ENCODE measurements around the gene CCDC91.
A peak's percentile ranks its signal among the peaks of the same experiment; 100 is the strongest.
"Not testable (repeated sequence)": the region's sequence is repeated elsewhere in the genome, so short reads cannot be mapped to it uniquely, and the experiment has no call there.

Gene CCDC91

DNA sequence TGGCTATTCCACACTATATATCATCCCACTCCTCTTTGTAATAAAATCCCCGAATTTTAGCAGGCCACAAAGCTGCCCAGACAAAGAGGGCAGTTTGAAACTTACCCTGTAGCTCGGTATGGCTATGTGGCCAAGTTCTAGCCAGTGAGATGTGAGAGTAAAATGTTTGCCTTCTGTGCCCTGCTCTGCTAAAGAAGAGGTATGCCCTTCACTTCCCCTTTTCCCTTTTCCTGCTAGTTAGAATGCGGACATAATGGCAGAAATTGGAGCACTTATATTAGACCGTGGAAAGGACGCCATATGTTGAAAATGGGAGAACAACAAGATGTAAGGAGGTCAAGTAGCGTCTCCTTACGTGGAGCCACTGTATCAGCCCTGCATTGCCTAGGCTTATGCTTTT lies 11.5 kb upstream of the CCDC91 start:
- DNase-seq (ENCODE audit: low read depth, low spot score): no peak
- no peak overlapping the region for H3K27ac ChIP-seq

DNA sequence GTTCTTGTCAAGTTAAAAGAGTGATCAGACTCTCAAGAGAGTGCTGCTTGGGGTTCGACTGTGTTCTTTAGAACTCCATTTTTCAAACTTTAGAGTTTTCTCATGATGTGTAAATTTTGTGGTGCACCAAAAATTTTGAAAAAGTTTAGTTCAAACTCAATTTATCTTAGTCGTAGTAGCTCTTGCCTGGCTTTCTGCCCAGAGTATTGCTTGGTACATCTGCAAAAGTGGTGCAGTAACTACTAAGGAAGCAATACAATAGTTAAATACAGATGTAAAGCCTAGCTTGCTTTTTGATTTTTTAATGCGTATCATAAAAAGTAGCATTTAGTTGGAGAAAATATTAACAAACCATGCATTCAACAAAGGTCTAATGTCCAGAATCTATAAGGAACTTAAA lies 9.5 kb upstream of the CCDC91 start:
- no peak for DNase-seq (ENCODE audit: low read depth, low spot score)
- H3K27ac ChIP-seq: no peak overlapping the region

DNA sequence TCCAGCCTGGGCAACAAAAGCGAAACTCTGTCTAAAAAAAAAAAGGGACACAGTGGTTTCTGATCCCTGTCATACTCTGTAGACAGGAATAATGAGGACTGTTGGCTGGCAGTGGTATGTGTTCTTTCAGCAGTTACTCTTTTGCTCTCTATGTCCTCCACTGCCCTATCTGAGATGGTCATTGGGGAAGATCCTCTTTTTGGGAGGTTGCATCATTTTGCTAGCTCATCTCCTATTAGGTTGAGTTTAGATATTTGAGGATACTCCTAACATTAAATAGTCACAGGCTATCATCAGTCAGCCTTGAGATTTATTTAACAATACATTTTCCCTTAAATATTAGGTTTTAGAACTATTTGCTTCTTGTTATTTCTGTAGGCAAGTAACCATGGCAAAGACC lies 5.9 kb upstream of the CCDC91 start:
- no peak overlapping the region for H3K27ac ChIP-seq
- no peak for DNase-seq (ENCODE audit: low read depth, low spot score)

DNA sequence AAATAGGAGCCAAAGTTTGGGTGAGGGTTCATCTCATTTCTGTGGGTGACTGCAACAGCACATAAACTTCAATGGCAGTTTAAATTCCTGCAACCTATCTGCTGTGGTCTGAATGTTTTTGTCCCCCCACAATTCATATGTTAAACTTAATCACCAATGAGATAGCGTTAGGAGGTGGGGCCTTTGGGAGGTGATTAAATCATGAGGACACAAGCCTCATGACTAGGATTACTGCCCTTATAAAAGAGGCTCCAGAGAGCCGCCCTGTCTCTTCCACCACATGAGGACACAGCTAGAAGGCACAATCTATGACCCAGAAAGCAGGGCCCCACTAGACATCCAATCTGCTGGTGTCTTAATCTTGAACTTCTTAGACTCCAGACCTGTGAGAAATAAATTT lies 3.8 kb upstream of the CCDC91 start:
- no peak for DNase-seq (ENCODE audit: low read depth, low spot score)
- H3K27ac ChIP-seq: no peak overlapping the region

DNA sequence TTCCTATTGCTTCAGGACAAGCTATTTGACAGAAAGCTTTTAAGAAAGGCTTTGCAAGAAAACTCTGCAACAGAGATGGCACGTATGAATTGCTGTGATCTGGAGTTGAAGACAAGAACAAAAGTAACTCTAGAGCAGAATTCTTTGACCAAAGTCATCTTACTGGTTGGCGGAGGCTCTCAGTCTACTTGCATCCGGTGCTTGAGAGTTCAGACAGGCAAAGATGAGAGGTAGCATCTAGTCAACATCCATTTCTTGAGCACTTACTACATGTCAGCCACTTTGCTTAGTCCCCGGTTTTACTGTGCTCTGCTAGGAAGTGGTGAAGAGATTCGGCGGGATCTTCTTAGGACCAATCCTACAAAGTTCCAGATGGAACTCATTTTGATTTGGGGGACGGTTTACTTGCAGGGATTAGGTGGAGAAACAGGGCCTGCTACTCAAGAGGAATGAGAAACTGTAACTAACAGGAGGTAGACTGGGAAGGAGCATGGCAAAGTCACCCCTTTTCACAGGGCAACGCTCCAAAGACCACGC lies 404 bp upstream of the CCDC91 start:
- peak overlapping the region; percentile 97 for H3K27ac ChIP-seq
- DNase-seq (ENCODE audit: low read depth, low spot score): no peak

DNA sequence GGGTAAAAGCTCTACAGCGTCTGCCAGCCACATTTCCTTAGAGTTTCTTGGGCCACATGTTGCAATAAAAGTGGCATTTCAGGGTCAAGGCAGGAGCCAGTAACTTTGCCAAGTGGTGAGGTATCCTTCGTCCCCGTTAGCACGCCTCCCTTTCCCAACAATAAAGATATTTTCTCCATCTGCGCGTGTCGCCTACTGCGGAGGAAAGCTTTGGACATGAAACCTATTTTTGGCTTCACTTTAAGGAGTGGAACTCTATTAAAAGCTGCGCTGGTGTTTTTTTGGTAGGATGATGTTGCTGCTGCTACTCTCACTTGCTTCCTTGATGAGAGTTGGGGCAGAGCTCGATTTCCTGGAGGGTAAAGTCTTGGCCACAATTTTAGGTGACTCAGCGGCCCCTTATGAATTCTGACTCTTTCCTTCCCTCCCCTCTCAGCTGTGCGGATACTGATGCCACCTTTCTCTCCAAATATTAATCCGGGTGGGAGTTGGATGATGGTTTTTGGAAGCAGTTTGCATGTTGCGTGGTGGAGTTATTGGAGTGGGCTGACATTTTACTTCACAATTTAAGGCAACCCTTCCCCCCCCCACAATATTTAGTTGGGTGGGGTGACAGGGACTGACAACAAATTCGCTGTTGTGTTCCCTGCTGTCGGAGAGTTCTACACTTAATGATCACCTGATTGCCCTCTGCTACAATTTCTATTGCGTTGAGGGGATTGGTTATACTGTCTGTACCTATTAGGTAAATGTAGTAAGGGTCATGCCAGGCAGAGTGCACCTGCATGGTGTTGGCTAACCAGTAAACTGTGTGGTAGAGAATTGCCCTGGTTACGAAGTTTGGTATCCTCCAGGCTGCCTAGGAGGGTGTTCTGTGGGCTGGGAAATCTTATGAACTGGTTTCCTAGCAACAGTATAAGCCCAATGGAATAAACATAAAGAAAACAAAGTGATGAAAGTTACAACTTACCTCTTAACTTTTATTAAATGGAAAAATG lies 1.1 kb downstream of the CCDC91 start:
- no peak for DNase-seq (ENCODE audit: low read depth, low spot score)
- H3K27ac ChIP-seq: peak overlapping the region; percentile 97

DNA sequence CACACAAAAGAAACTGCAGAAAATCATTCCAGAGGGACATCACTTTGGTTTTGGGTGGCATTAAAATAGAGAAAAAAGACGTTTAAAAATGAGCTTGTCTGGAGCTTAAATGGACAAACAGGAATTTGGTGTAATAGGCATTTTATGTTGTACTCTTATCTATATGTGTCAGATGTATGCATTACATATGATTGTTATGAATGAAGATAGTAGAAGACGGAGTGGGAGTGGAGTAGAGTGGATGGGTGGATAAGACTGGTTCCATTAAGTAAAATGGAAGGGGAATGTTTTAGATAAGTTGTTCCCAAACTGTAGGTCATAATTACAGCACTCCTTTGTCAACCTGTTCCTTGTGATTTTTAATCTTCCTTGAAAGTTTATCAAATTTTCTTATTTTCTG lies 1.9 kb downstream of the CCDC91 start:
- no peak for DNase-seq (ENCODE audit: low read depth, low spot score)
- H3K27ac ChIP-seq: no peak overlapping the region

DNA sequence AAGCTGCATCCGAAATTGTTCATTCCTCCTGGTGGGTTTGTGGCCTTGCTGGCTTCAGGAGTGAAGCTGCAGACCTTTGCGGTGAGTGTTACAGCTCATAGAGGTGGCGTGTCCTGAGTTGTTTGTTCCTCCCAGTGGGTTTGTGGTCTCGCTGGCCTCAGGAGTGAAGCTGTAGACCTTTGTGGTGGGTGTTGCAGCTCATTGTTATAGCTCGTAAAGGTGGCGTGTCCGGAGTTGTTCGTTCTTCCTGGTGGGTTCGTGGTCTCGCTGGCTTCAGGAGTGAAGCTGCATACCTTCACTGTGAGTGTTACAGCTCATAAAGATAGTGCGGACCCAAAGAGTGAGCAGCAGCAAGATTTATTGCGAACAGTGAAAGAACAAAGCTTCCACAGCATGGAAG lies 4.4 kb downstream of the CCDC91 start:
- DNase-seq (ENCODE audit: low read depth, low spot score); H3K27ac ChIP-seq: not testable (repeated sequence)

DNA sequence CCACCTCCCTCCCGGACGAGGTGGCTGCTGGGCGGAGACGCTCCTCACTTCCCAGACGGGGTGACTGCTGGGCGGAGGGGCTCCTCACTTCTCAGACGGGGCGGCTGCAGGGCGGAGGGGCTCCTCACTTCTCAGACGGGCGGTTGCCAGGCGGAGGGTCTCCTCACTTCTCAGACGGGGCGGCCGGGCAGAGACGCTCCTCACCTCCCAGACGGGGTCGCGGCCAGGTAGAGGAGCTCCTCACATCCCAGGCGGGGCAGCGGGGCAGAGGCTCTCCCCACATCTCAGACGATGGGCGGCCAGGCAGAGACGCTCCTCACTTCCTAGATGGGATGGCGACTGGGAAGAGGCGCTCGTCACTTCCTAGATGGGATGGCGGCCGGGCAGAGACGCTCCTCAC lies 10.9 kb downstream of the CCDC91 start:
- H3K27ac ChIP-seq; DNase-seq (ENCODE audit: low read depth, low spot score): not testable (repeated sequence)

DNA sequence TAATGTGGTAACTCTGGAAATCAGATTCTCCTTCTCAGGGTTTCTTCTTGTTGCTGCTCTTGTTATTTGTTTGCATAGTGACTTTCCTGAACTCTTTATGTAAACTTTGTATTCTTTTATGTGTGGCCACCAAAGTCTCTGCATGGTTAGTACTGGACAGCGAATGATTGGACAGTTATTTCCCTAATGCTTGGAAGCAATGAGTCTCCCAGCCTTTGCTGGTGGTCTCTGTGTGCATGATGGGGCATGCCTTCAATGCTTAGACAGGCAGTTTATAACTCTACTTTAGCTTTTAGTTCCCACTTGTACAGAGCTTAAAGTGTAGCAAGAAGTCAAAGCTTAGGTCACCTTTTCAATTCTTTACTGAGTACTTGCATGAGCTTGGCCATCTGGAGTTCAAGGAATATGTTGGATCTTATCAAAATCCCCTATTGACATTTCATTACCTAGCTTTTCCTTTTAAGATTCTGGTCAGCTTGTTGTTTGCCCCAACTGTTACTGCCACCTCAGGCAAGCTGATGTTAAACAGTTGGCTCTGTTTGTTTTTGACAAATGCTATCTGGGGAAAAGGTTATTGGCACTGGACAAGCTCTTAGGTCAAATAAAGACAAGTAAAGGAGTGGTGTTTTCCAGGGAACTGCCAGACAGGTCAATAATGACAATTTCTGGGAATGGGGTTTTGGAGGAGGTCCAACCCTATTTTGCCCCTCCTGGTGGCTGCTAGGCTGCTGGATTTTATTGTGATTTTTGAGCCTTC lies 12.3 kb downstream of the CCDC91 start:
- H3K27ac ChIP-seq: no peak overlapping the region
- no peak for DNase-seq (ENCODE audit: low read depth, low spot score)

DNA sequence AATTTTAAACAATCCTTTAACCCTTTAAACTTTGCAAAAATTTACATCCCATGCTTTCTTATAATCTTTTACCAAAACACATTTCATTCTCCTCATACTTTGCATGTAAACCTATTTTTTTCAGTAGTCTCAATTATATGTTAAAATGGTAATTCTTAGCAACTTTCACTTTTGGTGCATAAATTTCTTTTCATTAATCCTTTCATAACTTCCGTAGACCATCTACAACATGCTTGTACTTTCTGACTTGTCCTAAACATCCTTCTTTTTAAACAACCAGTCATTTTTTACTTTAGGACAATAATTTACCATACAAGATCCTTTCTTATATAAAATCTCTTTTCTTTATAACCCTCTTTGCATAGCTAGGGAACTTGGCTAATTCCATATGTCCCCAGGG lies 19.5 kb downstream of the CCDC91 start:
- no peak for DNase-seq (ENCODE audit: low read depth, low spot score)
- no peak overlapping the region for H3K27ac ChIP-seq

DNA sequence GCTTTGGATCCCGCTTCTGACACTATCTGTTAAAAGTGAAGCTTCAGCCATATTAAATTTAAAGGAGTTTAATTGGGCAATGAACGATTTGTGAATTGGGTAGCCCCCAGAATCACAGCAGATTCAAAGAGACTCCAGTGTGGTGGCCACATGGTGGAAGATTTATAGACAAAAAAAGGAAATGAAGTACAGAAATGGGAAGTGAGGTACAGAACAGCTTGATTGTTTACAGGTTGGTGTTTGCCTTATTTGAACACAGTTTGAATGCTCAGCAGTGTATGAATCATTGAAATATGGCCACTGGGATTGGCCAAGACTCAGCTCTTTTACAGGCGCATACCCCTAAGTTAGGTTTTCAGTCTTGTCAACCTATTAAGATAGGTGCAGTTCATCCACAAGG lies 21.9 kb downstream of the CCDC91 start:
- no peak overlapping the region for H3K27ac ChIP-seq
- DNase-seq (ENCODE audit: low read depth, low spot score): no peak

DNA sequence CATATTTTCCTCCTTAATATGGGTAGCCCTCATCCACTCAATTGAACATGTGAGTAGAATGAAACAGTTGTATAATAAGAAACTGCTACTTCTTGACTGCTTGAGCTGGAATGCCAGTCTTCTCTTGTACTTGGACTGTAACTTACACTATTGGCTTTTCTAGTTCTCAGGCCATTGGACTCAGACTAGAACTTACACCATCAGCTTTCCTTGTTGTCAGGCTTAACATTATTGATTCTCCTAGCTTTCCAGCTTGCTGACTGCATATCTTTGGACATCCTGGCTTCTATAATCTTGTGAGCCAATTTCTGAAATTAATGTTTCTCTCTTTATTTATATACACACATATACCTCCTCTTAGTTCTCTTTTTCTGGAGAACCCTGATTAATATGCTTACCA lies 24.8 kb downstream of the CCDC91 start:
- H3K27ac ChIP-seq: no peak overlapping the region
- no peak for DNase-seq (ENCODE audit: low read depth, low spot score)

DNA sequence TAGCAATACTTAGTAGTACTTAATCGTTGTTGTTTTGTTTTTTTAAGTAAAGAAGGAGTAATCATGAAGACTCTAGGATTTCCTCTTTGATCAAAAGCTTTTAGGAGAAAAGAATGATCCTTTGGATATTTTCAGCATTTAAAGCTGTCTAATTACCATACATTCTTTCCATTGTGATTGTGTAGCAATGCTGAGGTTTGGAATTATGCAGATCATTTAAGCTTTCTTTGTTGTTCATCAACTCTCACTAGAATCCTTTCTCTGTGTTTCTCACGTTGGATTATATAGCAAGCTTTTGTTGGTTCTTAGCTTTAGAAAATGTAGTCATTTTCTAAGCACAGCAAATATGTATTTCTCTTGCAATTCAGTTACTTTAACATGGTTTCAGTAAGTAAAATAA lies 25.8 kb downstream of the CCDC91 start:
- no peak for DNase-seq (ENCODE audit: low read depth, low spot score)
- H3K27ac ChIP-seq: no peak overlapping the region

DNA sequence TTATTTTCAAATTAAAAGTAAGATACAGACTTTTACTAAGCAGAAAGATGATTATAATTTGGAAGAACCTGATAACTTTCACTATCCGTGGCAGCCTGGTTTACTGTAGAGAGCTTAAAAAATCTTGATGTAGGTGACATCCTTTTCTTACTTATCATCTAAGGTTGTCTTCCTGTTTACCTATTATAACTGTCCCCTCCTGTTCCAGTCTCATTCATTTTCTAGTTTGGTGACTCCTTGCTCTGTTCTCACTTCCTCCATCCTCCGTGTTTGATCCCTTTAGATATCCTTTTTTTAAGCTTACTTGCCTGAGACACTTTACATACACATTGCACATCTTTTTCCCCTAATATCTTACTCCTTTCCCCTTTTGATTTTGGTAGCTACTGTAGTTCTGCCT lies 27.5 kb downstream of the CCDC91 start:
- H3K27ac ChIP-seq: no peak overlapping the region
- DNase-seq (ENCODE audit: low read depth, low spot score): no peak

DNA sequence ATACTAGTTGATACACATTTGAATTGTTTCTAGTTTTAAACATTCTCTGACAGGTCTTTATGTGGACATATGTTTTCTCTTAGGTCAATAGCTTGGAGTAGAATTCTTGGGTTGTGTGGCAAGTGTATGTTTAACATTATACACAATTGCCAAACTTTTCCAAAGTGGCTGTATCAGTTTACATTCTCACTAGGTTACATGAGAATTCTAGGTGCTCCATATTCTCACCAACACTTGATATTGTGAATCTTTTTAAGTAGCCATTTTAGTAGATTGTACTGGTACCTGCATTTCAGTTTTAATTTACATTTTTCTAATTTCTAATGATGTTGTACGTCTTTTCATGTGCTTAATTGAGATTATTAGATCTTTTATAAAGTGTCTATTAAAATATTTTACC lies 28.6 kb downstream of the CCDC91 start:
- DNase-seq (ENCODE audit: low read depth, low spot score): no peak
- no peak overlapping the region for H3K27ac ChIP-seq

DNA sequence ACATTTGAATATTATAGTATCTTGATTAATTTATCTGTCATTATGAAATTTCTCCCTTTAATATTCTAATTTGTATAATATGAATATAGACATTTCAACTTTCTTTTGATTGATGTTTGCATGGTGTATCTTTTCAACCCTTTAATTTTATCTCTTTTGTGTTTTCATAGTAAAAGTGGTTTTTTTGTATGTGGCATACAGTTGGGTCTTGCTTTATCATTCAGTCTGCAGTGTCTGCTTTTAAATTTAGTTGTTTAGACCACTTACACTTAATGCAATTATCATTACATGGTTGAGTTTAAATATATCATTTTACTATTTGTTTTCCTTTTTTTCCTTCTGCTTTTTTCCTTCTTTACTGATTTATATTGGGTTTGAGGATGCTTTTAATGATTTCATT lies 29.6 kb downstream of the CCDC91 start:
- DNase-seq (ENCODE audit: low read depth, low spot score): no peak
- no peak overlapping the region for H3K27ac ChIP-seq

DNA sequence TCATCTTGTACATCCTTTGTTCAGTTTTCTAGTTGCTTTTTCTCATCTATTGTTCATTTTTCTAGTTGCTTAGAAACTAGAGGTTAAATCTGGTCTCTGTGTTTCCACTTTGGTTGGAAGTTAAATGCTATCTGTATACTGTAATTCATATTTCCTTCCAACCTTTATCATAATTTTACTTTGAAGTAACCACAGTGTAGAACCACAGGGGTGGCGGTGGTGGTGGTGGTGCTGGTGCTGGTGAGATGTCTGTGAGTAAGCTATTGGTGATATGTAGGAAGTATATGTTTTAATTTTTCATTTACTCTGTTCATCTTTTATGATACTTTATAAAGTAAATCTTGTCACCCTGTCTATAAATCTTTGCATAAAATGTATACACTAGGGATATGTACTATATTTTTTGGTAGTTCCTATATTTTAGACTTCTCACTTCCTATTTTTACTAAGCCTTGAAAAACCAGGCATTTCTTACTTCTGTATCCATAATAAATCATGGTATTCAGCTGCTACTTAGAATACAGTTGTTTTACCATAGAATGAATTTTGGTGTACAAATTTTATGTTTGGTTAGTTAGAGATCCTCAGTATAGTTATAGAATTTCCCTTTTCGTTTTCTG lies 31.9 kb downstream of the CCDC91 start:
- H3K27ac ChIP-seq: no peak overlapping the region
- DNase-seq (ENCODE audit: low read depth, low spot score): no peak

DNA sequence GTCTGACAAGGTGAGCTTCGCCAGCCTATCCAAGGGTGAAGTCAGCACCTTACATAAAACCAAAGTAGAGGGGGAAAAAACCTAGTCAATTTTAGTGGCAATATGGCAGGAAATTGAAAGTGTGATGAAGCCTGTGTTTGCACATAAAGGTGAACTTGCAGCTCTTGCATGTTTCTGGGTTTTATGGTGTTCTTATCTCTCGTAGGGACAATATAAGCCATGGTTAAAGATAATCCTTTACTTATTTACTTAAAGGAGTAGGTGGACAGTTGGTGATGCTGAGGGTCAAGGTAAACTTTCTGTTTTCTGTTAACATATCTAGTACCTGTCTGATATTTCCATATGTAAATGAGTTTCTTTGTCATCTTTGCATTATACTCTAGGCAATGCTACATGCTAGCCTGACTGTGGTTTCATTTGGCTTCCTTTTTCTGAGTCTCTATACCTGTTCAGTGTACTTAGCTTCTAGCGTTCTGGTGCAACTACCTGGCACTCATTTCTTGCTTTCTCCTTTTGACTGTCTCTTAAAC lies 32.8 kb downstream of the CCDC91 start:
- no peak overlapping the region for H3K27ac ChIP-seq
- no peak for DNase-seq (ENCODE audit: low read depth, low spot score)

DNA sequence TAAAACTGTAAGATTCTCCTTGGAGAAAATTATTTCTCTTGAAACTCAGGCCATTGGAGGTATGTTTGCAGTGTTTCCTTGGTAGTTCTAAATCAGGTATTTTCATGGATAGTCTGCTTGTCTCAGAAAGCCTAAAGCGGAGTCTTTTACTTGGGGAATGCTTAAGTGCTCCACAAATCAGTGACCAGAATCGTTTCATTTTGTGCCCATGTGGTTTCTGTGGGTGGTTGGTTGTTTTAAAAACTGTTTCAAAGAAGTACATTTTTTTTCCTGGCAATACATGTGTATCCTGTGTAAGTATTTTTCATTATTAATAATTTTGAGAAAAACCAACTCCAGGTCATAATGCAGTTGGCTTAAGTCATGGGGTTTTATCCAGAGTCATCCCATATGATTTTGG lies 33.6 kb downstream of the CCDC91 start:
- no peak overlapping the region for H3K27ac ChIP-seq
- DNase-seq (ENCODE audit: low read depth, low spot score): no peak

DNA sequence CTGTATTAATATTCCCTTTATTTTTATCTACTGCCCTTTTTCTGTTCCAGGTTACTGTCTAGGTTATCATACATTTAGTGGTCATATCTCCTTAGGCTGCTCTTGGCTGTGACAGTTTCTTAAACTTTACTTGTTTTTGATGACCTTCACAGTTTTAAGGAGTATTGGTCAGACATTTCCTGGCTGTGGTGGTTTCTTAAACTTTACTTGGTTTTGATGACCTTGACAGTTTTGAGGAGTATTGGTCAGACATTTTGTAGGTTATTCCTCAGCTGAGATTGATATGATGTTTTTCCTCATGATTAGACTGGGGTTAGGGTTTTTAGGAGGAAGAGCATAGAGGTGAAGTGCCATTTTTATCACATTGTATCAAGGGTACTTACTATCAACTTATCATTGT lies 36.4 kb downstream of the CCDC91 start:
- H3K27ac ChIP-seq: no peak overlapping the region
- no peak for DNase-seq (ENCODE audit: low read depth, low spot score)

All from epithelial cell of prostate (primary cell).